ENCODE measurements around the gene SUGCT.
"Not testable (repeated sequence)": the region's sequence is repeated elsewhere in the genome, so short reads cannot be mapped to it uniquely, and the experiment has no call there.

Gene SUGCT

DNA sequence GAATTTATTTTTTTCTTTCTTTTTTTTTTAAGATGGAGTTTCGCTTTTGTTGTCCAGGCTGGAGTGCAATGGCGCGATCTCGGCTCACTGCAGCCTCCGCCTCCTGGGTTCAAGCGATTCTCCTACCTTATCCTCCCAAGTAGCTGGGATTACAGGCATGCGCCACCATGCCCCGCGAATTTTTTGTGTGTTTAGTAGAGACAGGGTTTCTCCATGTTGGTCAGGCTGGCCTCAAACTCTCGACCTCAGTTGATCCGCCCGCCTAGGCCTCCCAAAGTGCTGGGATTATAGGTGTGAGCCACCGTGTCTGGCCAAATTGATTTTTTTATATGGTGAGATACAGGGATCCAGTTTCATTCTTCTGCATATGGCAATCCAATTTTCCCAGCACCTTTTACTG, 5.1 kb downstream of the SUGCT start:
- DNase-seq (ENCODE audit: low read depth in 2 of 2) = not testable (repeated sequence)

DNA sequence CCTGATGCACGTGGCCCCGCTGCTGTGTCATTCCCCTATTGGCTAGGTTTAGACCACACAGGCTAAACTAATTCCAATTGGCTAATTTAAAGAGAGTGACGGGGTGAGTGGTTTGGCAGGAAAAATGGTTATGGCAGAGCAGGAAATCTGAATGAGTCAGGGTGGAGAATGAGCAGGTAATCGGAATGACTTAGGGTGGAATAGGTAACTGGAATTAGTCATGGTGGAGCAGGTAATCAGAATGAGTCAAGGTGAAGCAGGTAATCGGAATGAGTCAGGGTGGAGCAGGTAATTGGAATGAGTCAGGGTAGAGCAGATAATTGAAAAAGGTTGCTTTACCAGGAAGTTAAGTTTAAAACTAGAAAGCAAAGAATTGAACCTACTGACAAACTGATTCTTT, 7.1 kb downstream of the SUGCT start:
- not testable (repeated sequence) for DNase-seq (ENCODE audit: low read depth in 2 of 2)

DNA sequence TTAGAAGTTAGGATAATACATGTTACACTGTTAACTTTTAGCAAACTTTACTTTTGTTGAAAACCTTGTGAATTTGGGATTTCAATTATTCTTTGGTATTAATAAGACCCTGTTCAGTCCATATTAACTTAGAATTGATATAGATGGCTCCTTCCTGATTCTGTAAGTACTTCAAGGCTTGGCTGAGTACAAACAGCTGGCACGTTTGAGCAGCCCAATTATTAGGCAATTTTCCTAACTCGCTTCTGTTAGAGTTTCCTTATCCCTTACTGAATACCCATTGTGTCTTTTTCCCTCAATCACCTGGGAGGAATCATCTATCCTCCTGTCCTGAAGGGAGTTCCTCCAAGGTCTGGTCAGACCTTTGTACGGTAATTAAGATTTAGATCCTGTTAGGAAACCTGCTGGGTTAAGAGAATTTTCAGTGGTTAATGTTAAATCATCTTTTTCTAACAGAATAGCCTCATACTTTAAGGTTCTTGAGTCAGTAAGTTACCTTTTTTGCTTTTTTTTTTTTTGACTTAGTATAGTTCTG, 10.9 kb downstream of the SUGCT start:
- DNase-seq (ENCODE audit: low read depth in 2 of 2) = not testable (repeated sequence)

DNA sequence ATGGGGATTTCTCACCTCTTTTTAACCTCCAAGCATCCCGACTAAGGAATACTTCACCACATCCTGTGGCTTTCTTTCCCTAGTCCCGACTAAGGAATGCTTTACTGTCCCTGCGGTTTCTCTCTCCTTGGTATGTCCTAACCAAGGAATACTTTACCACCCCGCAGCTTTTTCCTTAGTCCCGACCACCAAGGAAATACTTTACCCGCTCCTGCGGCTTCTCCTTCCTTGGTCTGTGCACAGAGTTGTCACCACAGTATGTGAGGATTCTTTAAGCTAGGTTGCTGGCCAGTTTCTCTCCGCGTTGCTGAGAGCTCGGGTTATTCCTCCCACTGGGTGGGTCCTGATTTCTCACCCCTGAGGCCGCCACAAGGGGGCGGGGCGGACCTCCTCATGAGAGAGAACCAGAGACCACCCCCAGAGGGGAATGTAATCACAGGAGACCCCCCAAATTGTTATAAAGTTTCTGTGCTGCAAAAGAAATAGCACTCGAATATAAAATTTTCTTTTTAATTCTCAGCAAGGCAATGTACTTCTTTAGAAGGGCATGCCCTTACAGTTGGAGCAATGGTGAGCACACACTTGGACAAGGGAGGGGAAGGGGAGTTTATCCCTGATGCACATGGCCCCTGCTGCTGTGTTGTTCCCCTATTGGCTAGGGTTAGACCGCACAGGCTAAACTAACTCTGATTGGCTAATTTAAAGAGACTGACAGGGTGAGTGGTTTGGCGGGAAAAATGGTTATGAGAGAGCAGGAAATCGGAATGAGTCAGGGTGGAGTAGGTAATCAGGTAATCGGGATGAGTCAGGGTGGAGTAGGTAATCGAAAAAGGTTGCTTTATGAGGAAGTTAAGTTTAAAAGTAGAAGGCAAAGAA, 12.8 kb downstream of the SUGCT start:
- no peak for DNase-seq (ENCODE audit: low read depth in 2 of 2)

DNA sequence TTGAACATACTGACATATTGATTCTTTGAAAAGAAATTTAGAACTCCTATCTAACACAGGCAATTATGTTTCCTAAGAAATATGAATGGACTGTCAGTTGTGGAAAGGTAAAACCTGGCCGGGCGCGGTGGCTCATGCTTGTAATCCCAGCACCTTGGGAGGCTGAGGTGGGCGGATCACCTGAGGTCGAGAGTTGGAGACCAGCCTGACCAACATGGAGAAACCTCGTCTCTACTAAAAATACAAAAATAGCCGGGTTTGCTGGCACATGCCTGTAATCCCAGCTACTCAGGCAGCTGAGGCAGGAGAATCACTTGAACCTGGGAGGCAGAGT, 13.4 kb downstream of the SUGCT start:
- DNase-seq (ENCODE audit: low read depth in 2 of 2) = not testable (repeated sequence)

DNA sequence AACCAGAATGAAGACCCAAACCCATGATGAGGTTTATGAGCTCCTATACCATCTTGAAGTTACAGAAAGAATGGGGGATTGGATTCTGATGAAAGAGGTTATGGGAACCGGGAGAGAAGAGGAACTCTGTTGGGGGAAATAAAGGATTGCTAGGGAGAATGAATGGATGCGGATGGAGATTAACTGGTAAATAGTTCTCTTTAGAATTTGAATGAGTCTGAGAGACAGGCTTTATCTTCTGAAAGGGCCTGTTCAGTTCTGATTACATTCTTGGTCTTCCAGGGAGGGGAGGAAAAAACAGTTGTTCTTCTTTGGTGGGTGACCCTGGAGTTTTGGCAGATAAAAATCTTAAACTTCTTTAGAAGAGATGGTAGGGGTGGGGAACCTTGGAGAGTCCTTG, 13.9 kb downstream of the SUGCT start:
- no peak for DNase-seq (ENCODE audit: low read depth in 2 of 2)

DNA sequence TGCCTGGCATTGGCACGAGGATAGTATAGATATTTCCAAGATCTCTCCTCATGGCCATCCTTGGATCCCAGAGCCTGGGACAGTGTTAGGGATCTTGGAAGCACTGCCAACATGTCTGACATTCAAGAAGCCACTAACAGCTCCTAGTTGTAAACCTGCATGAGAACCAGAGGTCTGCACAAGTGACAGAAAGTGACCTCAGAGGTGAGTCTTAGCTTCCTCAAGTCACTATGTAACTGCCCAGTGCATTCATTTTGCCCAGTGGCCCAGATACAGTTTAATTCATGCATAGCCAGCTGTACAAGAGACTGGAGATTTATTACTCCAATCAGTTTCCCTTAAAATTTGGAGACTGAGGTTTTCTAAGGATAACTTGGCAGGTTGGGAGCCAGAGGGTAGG, 16.7 kb downstream of the SUGCT start:
- DNase-seq (ENCODE audit: low read depth in 2 of 2) = no peak

DNA sequence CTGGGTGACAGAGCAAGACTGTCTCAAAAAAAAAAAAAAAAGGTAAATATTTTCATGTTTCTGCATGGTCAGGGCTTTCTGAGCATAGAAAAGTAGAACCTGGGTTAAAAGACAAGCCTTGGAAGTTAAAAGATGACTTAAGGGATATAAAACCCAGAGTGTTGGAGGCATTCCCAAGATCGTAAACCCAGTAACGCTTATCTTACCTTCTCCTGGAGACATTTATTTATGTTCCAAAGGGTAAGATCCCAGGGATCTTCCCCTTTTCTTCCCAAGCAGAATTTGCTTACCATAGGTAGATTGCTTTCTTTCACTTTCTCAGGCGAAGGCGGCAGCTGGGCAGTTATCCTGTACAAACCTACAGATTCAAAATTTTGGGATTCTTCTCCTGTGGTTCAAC, 22.2 kb downstream of the SUGCT start:
- no peak for DNase-seq (ENCODE audit: low read depth in 2 of 2)

DNA sequence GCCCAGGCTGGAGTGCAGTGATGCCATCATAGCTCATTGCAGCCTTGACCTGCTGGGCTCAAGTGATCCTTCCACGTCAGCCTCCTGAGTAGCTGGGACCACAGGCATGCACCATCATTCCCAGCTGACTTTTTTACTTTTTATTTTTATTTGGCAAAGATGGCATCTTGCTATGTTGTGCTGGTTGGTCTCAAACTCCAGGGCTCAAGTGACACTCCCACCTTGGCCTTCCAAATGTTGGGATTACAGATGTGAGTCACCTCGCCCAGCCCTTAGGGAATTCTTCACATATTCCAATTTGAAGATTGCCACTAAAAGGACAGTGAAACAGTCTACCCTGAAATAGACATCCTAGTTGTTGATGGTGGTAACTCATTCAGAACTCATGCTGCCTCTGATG, 27.7 kb downstream of the SUGCT start:
- no peak for DNase-seq (ENCODE audit: low read depth in 2 of 2)

DNA sequence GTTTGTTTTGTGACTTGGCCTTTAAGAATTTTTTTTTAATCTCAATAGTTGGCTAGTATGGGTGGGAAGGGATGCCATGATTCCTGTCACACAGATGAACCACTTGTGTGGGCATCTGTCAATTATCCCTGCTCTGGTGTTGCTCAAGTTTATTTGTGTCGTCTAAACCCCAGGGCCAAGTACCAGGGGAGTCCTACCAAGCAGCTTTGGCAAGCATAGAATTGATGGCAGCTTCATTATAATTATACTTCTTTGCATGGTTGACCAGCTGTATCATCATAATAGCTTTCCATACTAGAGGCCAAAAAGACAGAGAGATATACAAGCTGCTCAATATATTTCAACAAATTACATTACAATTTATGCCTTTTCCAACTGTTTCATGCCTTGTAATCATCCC, 30.4 kb downstream of the SUGCT start:
- no peak for DNase-seq (ENCODE audit: low read depth in 2 of 2)

DNA sequence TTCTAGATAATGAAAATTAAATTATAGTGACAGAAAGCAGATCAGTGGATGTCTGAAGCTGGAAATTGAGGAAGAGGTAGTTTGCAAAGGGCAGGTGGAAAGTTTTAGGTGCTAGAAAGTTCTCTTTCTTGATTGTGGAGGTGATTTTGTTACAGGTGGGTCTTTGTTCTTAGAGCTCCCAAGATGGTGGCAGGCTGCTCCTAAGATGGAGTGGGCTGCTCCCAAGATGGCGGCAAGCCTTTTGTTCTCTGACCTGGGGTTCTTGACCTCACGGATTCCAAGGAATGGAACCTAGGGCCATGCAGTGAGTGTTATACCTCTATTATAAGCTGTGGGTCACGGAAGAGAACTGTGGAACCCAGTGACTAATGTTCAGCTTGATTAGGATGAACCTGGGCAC, 32.5 kb downstream of the SUGCT start:
- no peak for DNase-seq (ENCODE audit: low read depth in 2 of 2)

DNA sequence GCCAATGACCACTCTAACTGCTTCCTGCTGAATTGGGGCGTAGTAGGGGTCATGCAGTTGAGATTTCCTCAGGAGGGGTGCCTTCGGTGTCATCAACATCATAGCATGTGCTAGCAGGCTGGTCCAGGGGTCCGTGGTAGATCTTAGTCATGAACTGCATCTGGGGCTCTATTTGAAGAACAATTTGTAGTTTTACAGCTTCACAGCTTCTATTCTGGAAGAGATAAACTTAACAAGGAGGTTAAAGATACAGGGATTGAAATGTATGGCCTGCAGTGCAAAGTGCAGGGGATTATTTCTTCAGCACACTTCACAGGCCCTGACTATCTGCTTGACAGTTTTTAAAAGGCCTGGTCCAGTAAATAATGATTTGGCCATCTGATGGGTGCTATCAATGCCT, 33.5 kb downstream of the SUGCT start:
- DNase-seq (ENCODE audit: low read depth in 2 of 2) = not testable (repeated sequence)

DNA sequence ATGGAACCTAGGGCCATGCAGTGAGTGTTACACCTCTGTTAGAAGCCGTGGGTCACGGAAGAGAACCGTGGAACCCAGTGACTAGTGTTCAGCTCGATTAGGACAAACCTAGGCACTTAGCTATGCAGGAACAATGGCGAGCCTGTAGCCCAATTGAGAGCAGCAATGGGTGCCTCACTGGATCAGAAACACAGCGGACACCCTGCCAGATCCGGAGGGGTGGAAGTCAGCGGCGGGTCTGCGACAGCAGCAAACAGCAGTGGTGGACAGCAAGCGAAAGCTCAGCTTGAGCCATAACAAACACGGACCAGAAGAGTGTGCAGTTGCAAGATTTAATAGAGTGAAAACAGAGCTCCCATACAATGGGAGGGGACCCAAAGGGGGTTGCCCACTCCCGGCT, 38.3 kb downstream of the SUGCT start:
- not testable (repeated sequence) for DNase-seq (ENCODE audit: low read depth in 2 of 2)

DNA sequence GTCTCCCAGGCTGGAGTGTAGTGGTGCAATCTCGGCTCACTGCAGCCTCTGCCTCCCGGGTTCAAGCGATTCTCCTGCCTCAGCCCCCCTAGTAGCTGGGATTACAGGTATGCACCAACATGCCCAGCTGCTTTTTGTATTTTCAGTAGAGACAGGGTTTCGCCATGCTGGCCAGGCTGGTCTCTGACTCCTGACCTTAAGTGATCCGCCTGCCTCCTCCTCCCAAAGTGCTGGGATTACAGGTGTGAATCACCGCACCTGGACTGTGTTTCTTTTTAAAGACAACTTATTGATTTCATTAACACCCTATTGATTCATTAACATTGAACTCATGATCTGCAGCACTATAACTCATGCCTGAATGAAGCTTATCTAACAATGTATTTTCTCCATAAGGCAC, 40.5 kb downstream of the SUGCT start:
- DNase-seq (ENCODE audit: low read depth in 2 of 2) = not testable (repeated sequence)

DNA sequence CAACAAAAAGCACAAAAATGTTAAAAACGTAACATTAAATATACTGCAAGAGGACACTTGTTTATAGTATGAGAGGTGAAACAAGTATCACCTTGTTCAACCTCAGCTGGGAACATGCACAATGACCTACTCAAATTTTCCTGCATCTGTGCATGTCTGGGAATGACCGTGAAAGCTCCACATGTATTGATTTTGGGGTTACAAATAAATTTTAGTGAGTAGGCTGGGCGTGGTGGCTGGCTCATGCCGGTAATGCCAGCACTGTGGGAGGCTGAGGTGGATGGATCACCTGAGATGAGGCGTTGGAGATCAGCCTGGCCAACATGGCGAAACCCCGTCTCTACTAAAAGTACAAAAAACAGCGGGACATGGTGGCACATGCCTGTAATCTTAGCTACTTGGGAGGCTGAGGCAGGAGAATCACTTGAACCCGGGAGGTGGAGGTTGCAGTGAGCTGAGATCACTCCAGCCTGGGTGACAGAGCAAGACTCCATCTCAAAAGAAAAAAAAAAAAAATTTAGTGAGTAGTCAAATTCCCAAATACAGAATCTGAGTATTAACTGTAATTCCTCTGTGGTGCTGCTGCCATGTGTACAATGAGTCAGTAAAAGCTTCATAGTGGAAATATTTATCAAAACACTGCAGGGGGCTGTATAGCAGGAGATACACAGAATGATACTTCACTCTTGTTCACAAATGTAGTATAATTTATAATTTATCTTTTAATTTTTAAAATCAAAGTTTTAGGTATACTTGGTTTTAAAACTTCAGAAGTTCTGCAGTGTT, 41.1 kb downstream of the SUGCT start:
- no peak for DNase-seq (ENCODE audit: low read depth in 2 of 2)

DNA sequence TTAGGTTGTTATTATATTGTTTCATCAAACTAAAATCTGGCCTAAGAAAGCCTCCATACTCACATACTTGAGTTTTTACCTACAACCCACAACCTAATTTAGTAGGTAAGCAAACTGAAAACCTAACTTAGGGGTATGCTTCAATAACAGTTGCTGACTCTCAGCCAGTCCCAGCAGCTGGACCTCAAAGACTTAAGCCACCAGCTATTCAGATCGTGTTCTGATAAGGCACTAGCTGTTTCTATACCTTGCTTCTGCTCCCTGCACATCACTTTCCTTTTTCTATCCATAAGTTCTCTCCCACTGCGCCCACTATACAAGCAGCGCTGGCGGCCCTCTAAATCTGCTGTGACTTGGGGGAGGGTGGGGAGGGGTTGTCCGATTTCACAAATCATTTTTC, 42.3 kb downstream of the SUGCT start:
- DNase-seq (ENCODE audit: low read depth in 2 of 2) = no peak

DNA sequence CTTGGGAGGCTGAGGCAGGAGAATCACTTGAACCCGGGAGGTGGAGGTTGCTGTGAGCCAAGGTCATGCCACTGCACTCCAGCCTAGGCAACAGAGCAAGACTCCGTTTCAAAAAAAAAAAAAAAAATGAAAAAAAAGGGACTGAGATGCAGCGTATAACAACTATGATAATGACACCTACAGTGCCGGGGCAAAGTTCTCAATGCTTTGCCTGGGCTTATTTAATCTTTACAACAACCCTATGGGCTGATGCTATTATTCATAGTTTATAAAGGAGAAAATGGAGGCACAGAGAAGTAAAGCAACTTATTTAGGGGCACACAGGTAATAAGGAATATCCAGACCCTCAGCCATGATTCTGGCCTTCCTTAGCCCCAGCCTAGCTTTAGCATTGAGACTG, 47.6 kb downstream of the SUGCT start:
- no peak for DNase-seq (ENCODE audit: low read depth in 2 of 2)

DNA sequence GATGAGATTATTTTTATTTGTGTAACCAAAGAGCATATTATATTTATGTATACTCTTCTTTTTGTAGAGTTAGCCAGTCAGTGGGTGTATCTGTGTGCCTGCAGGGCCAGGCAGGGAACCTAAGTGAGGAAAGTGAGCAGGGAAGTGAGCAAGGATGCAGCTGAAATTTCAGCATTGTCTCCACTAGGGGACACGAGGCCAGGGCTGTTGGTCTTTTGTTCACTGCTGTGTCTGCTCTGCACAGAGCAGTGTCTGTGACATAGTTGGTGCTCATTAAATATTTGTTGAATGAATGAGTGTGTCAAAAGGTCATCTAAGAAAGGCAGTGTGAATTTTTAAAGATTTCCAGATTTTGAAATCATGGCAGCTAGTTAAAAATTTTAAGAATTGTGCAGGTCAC, 51.8 kb downstream of the SUGCT start:
- DNase-seq (ENCODE audit: low read depth in 2 of 2) = no peak

DNA sequence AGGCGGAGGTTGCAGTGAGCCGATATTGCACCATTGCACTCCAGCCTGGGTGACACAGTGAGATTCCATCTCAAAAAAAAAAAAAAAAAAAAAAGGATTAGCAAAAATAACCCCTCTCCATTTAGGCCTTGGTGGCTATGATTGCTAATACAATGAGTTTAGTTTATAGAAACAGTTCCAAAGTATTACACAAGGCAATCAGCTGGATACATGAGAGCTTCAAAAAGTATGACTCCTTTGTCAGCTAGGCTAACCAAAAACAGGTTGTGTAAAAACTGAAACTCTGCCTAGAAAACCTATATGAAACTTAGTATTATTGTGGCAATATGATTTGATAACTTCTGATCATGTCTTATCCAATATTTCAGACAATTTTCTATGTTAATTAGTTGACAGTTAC, 57.2 kb downstream of the SUGCT start:
- no peak for DNase-seq (ENCODE audit: low read depth in 2 of 2)

DNA sequence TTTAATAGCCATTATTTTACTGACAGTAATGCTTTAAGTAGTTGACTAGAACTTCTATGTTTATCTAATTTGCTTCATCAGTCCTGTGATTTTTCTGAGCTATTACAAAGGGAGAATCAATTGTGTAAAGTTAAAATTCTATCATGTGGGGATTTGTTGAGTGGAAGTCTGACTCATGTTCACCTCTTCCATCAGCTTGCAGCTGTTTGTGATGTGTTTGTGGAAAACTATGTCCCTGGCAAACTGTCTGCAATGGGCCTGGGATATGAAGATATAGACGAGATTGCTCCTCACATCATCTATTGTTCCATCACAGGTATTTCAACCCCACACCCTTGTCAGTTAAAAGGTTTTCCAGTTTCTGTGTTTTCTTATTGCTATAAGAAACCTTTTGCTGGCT, 59.9 kb downstream of the SUGCT start:
- no peak for DNase-seq (ENCODE audit: low read depth in 2 of 2)

DNA sequence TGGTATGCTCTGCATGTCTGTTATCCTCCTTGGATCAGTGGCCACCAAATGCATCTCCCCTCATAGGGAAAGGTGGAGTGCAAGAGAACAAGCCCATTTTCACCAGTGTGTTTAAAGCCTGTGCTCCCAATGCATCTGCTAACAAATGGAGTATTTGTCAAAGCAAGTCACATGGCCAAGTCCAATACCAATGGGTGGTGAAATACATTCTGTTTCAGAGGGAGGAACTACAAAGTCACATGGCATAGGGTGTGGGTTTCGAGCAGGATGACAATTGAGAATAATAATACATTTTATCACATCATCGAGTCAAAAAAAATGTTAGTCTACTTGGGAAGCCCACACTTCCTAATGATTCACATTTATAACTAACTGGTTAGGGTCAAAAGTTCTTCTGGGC, 62.7 kb downstream of the SUGCT start:
- no peak for DNase-seq (ENCODE audit: low read depth in 2 of 2)

DNA sequence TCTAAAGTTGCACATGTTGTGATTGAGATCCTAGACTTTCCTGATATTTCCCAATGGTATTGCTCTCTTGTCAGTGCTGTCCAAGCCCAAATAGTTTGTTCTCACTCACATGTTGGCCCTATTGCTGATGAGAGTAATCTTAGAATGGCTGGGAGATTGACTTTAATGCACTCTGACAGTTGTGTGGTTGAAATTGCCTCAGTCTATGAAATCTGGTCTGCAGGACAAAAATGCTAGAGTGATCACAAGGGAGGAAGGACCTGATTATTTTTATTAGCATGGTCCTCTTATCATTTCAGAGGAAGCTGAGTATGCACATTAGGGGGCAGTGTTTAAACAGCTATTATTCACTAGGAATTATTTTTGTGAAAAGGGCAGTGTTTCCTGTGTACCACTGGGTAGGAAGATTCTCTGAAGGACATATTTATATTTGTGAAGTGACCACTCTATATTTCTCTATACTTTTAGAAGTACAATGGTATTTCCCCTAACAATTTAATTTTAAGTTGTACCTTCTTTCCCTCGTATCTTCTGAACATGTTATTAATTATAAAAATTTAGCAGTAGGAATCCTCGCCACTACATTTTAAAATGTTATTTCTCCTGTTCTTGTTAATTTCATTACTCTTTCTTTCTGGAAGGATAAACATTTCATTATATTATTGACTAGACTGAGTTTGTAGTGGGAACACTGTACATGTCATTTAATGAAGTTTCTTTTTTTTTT, 64.4 kb downstream of the SUGCT start:
- no peak for DNase-seq (ENCODE audit: low read depth in 2 of 2)
